K562 (cell line): ENCODE results near the gene PCNX4. TPM values are rescaled to one million over a fixed set of nuclear protein-coding genes. Genes with fewer than 3 reads are reported as not detected.

Experiments used
- ATAC-seq: fragments of 200-7000 bp; cut with Tn5 transposase; 3 replicates; pipeline ENCODE4 v1.9.1; 2020; ENCODE audit warnings: moderate library complexity
- BruUV-seq: library from RNA; stranded (reverse); fragments of 400-500 nt; replicated peaks from 2 replicates; lab custom pipeline; 2021; lab: Mats Ljungman, UMichigan
- CTCF ChIA-PET: fragments of 300-600 bp; formaldehyde crosslinking; extraction: SDS; loops from one replicate; lab custom pipeline; 2021; ENCODE audit warnings: low intra/inter-chr PET ratio; lab: Yijun Ruan, JAX
- POLR2A ChIA-PET: fragments of 300-600, 350-650 bp; sonication (Branson Sonifier 250); formaldehyde crosslinking; extraction: SDS; loops from one replicate; lab custom pipeline; 2021; ENCODE audit warnings: antibody characterized with exemption, inconsistent platforms; lab: Yijun Ruan, JAX
- DNase-seq, 4 experiments: peaks; one replicate each; pipeline versions ENCODE4 v3.0.0 to v3.0.0-alpha.2; 2011 to 2018; ENCODE audit warnings: low spot score in 3 of 4, mixed read lengths in 3 of 4; ENCODE audit errors: extremely low read depth in 1 of 4
- FAIRE-seq: peaks from 2 replicates; lab custom pipeline; 2011; peaks lifted over from hg19 to GRCh38; lab: Jason Lieb, UNC
- H2AFZ ChIP-seq: 2 replicates; pipeline ENCODE4 v1.6.0; 2011; ENCODE audit warnings: low read depth, low read length, control low read depth, inconsistent platforms
- H3K27ac ChIP-seq: fragments of 200-600 bp; 3 replicates; pipeline ENCODE4 v1.8.0; 2011; ENCODE audit warnings: low read depth, mild to moderate bottlenecking, control low read depth, inconsistent platforms, low read length, moderate library complexity, mixed read lengths; ENCODE audit errors: extremely low read depth
- H3K27me3 ChIP-seq, 2 experiments: fragments of 300-600 bp in 1 of 2; 2 replicates in 1 of 2; 3 replicates in 1 of 2; pipeline versions ENCODE4 v1.6.0 to v1.8.0; 2011; ENCODE audit warnings: inconsistent platforms in 2 of 2, low read length in 2 of 2, mild to moderate bottlenecking in 1 of 2, mixed read lengths in 1 of 2, moderate library complexity in 1 of 2; ENCODE audit not compliant: control insufficient read depth in 2 of 2, insufficient read depth in 2 of 2
- H3K36me3 ChIP-seq: fragments of 300-600 bp; 3 replicates; pipeline ENCODE4 v1.8.0; 2011; ENCODE audit warnings: mild to moderate bottlenecking, low read length, inconsistent platforms; ENCODE audit not compliant: control insufficient read depth, insufficient read depth
- H3K4me1 ChIP-seq, 2 experiments: fragments of 200-600 bp in 1 of 2; replicated peaks in 1 of 2; 2 replicates in 1 of 2; 3 replicates in 1 of 2; pipeline versions ENCODE4 v1.5.1 to v1.8.0; 2011; ENCODE audit warnings: inconsistent platforms in 2 of 2, low read length in 2 of 2, mild to moderate bottlenecking in 1 of 2, mixed read lengths in 1 of 2, moderate library complexity in 1 of 2; ENCODE audit not compliant: control insufficient read depth in 2 of 2, insufficient read depth in 2 of 2
- H3K4me2 ChIP-seq: 2 replicates; pipeline ENCODE4 v1.6.1; 2011; ENCODE audit warnings: low read length, control low read depth, inconsistent platforms, mixed read lengths; ENCODE audit not compliant: insufficient read depth
- H3K4me3 ChIP-seq: fragments of 200-600 bp; sonication (generic), shearing (Covaris generic); 2 replicates; pipeline ENCODE4 v1.5.1; 2016; ENCODE audit warnings: control low read depth, inconsistent platforms
- H3K79me2 ChIP-seq: fragments of 200-600 bp; 3 replicates; pipeline ENCODE4 v1.8.0; 2011; ENCODE audit warnings: low read length, inconsistent platforms; ENCODE audit not compliant: control insufficient read depth, insufficient read depth
- H3K9ac ChIP-seq, 2 experiments: 2 replicates each; pipeline versions ENCODE4 v1.6.0 to v1.6.1; 2011; ENCODE audit warnings: low read depth in 2 of 2, low read length in 2 of 2, control low read depth in 1 of 2, inconsistent platforms in 1 of 2, mild to moderate bottlenecking in 1 of 2, mixed read lengths in 1 of 2; ENCODE audit not compliant: insufficient read depth in 1 of 2
- H3K9me1 ChIP-seq: one replicate; pipeline ENCODE4 v1.6.0; 2011; ENCODE audit warnings: inconsistent platforms, mild to moderate bottlenecking, low read length, moderate library complexity; ENCODE audit not compliant: control insufficient read depth, insufficient read depth
- H3K9me3 ChIP-seq: replicated peaks from 2 replicates; pipeline ENCODE4 v1.5.1; 2011; ENCODE audit warnings: low read depth, low read length, inconsistent platforms; ENCODE audit not compliant: control insufficient read depth, insufficient read depth
- H4K20me1 ChIP-seq: replicated peaks from 2 replicates; pipeline ENCODE4 v1.6.1; 2011; ENCODE audit warnings: low read length, inconsistent platforms, mixed read lengths; ENCODE audit not compliant: control insufficient read depth, insufficient read depth
- CBX1 ChIP-seq: sonication (generic); IDR thresholded peaks from 2 replicates; pipeline ENCODE4 v1.6.1; 2016; ENCODE audit warnings: antibody characterized with exemption, low read depth, mild to moderate bottlenecking
- CHAMP1 ChIP-seq: fragments of 450-650 bp; IDR thresholded peaks from 2 replicates; pipeline ENCODE4 v1.6.1; 2016; ENCODE audit warnings: mild to moderate bottlenecking
- CTBP1 ChIP-seq: fragments of 450-650 bp; IDR thresholded peaks from 2 replicates; pipeline ENCODE4 v1.6.1; 2016; ENCODE audit warnings: borderline replicate concordance
- CUX1 ChIP-seq: fragments of 200-800 bp; sonication (Bioruptor generic); IDR thresholded peaks from 2 replicates; pipeline ENCODE4 v1.6.1; 2016; ENCODE audit warnings: missing genetic modification characterization, missing compliant biosample characterization
- HDAC1 ChIP-seq, 2 experiments: fragments of 450-650 bp; IDR thresholded peaks; 2 replicates each; pipeline ENCODE4 v1.6.1; 2016 to 2017; ENCODE audit warnings: inconsistent platforms in 1 of 2, mild to moderate bottlenecking in 1 of 2, moderate library complexity in 1 of 2
- HOXB6 ChIP-seq: fragments of 250-450 bp; sonication (Bioruptor Pico); IDR thresholded peaks from 2 replicates; pipeline ENCODE4 v1.5.1; 2022; ENCODE audit warnings: mild to moderate bottlenecking, borderline replicate concordance
- ILF3 ChIP-seq: fragments of 450-650 bp; IDR thresholded peaks from 2 replicates; pipeline ENCODE4 v1.6.1; 2018; ENCODE audit warnings: antibody characterized with exemption, mild to moderate bottlenecking, moderate library complexity, borderline replicate concordance
- KLF16 ChIP-seq: IDR thresholded peaks from 2 replicates; pipeline ENCODE4 v1.6.1; 2016; ENCODE audit warnings: antibody characterized with exemption
- MAFF ChIP-seq: IDR thresholded peaks from 2 replicates; pipeline ENCODE4 v1.6.1; 2012; ENCODE audit warnings: low read length, improper control_type of control experiment
- MAFK ChIP-seq: IDR thresholded peaks from 2 replicates; pipeline ENCODE4 v1.6.1; 2011; ENCODE audit warnings: low read length, improper control_type of control experiment
- MCM7 ChIP-seq, 2 experiments: fragments of 450-650 bp; IDR thresholded peaks; 2 replicates each; pipeline ENCODE4 v1.6.1; 2016 to 2018
- NCOA4 ChIP-seq: fragments of 450-650 bp; IDR thresholded peaks from 2 replicates; pipeline ENCODE4 v1.6.1; 2018; ENCODE audit warnings: mild to moderate bottlenecking; ENCODE audit not compliant: partially characterized antibody
- NEUROD1 ChIP-seq: fragments of 150-350 bp; IDR thresholded peaks from 2 replicates; pipeline ENCODE4 v1.6.1; 2014; ENCODE audit warnings: borderline replicate concordance, low read length, low read depth; ENCODE audit not compliant: partially characterized antibody
- ZFX ChIP-seq: sonication (generic); formaldehyde crosslinking; IDR thresholded peaks from 2 replicates; pipeline ENCODE4 v1.8.0; 2022; ENCODE audit warnings: mild to moderate bottlenecking, missing genetic modification reagents, moderate library complexity
- ZNF165 ChIP-seq: fragments of 250-450 bp; sonication (Bioruptor Pico); IDR thresholded peaks from 2 replicates; pipeline ENCODE4 v1.4.0; 2020; ENCODE audit warnings: borderline replicate concordance
- ZNF175 ChIP-seq: fragments of 200-800 bp; sonication (Bioruptor generic); IDR thresholded peaks from 2 replicates; pipeline ENCODE4 v1.6.1; 2016; ENCODE audit warnings: low read depth, mild to moderate bottlenecking, missing genetic modification characterization, missing compliant biosample characterization
- WGBS: fragments of 100-300 bp; shearing (Covaris generic); methylation state at CpG from one replicate; pipeline ENCODE4 v1.1.6; 2016; ENCODE audit warnings: low coverage, mixed read lengths; ENCODE audit not compliant: insufficient coverage; ENCODE audit errors: missing lambda C conversion rate; 5-methylcytosine and 5-hydroxymethylcytosine counted together
- in situ Hi-C: fragments of 300-500 bp; cut with MboI; formaldehyde crosslinking; loops from 4 replicates; pipeline ENCODE4 v1.15.0; 2018; ENCODE audit warnings: inconsistent platforms, mixed read lengths
- intact Hi-C: fragments of 100-400 bp; cut with micrococcal nuclease; formaldehyde crosslinking; loops from 2 replicates; pipeline ENCODE4 v1.14.2; 2022
- polyA plus RNA-seq, 8 experiments: library from polyadenylated mRNA; depleted of rRNA in 4 of 8; stranded (reverse) in 5 of 8; unstranded in 3 of 8; fragments of >200 nt; fragmentation: Nextera tagmentation in 2 of 8; fragmentation: Illumina TruSeq in 1 of 8; extraction: Ambion mirVana in 2 of 8; extraction: Trizol in 1 of 8; gene quantifications; 2 replicates each; pipeline versions ENCODE4 v1.2.1 to v1.2.3, GENCODE V29; 2011 to 2014; ENCODE audit warnings: inconsistent platforms in 1 of 8, missing spikeins in 1 of 8
- total RNA-seq, 7 experiments: library from RNA; depleted of rRNA in 6 of 7; stranded (reverse); fragments of >200 nt in 6 of 7; fragmentation: Illumina TruSeq in 2 of 7; extraction: Trizol in 2 of 7; gene quantifications; 2 replicates each; pipeline versions ENCODE4 v1.2.1 to v1.2.3, GENCODE V29; 2011 to 2021; ENCODE audit warnings: low replicate concordance in 1 of 7

The PCNX4 gene
- total and polyA plus RNA-seq, 9 of the 15 experiments (the other 6 are each of a cell fraction or from before 2014, with no cell fraction given) = 10.0 to 41.2 (median 22.4) TPM

- FAIRE-seq (no peak), DNase-seq (no peak), ATAC-seq (no peak)
- Histone ChIP-seq H4K20me1 (no peaks in the 10 kb centered on the region), H3K27me3 (no peaks in the 10 kb centered on the region), H3K4me3 (no peak overlapping the region), H3K9ac (no peak overlapping the region), H3K79me2 (no peaks in the 10 kb centered on the region), H3K27ac (no peak overlapping the region), H3K9me1 (no peaks in the 10 kb centered on the region), H3K9me3 (no peaks in the 10 kb centered on the region), H2AFZ (no peak overlapping the region), H3K4me2 (no peak overlapping the region), H3K36me3 (no peaks in the 10 kb centered on the region), H3K4me1 (no peaks in the 10 kb centered on the region; a peak in 1 of 5 replicates)
- WGBS = 13% methylated on average over 3 of the region's 3 CpGs
- in situ Hi-C loops = loop anchor here (25.0 kb wide), 1 partner anchor 511 kb away; no protein-coding TSS in a partner anchor
- no TSS peak for BruUV-seq
- intact Hi-C loops = no loop called here
- ChIA-PET POLR2A (interaction anchor here (0.6 kb wide), 1 partner anchor 327 kb away, joined by 3 read pairs; no protein-coding TSS in a partner anchor), CTCF (no interaction called here)
- TF ChIP-seq CBX1 (no peak), NCOA4 (no peak), KLF16 (no peak), CTBP1 (no peak), CUX1 (CRISPR knock-in tag) (no peak), ZNF175 (no peak), ZNF165 (CRISPR knock-in tag) (no peak), HDAC1 (IDR thresholded peaks at IDR 0.05) (no peak), CHAMP1 (no peak), HOXB6 (CRISPR knock-in tag) (no peak), MAFK (no peak), MAFF (no peak), ZFX (no peak), NEUROD1 (no peak), ILF3 (no peak), MCM7 (IDR thresholded peaks at IDR 0.05) (no peak)
Observed at GRCh38 chr14:60051721-60052221, 40.0 kb upstream of the PCNX4 start.
